ENCODE results near the gene CCNJL. TPM values are rescaled to one million over a fixed set of nuclear protein-coding genes. Genes with fewer than 3 reads are reported as not detected.
"Not testable (repeated sequence)": the region's sequence is repeated elsewhere in the genome, so short reads cannot be mapped to it uniquely, and the experiment has no call there.

CCNJL gene
- total RNA-seq, 4 donors from 2014 or later = 0.15 to 0.18 TPM; not detected in 2

- H3K27ac ChIP-seq = no peak overlapping the region
- in situ Hi-C loops (cut with MboI; ENCODE audit: low sequenced_read_pairs in 4 of 4) (no loop called here), intact Hi-C loops (cut with DNase I; ENCODE audit: low total_unique reads) (no loop called here)
- TF ChIP-seq POLR2A (IDR thresholded peaks at IDR 0.05) = no peak
- TF ChIP-seq, protein P1, sequence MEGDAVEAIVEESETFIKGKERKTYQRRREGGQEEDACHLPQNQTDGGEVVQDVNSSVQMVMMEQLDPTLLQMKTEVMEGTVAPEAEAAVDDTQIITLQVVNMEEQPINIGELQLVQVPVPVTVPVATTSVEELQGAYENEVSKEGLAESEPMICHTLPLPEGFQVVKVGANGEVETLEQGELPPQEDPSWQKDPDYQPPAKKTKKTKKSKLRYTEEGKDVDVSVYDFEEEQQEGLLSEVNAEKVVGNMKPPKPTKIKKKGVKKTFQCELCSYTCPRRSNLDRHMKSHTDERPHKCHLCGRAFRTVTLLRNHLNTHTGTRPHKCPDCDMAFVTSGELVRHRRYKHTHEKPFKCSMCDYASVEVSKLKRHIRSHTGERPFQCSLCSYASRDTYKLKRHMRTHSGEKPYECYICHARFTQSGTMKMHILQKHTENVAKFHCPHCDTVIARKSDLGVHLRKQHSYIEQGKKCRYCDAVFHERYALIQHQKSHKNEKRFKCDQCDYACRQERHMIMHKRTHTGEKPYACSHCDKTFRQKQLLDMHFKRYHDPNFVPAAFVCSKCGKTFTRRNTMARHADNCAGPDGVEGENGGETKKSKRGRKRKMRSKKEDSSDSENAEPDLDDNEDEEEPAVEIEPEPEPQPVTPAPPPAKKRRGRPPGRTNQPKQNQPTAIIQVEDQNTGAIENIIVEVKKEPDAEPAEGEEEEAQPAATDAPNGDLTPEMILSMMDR (IDR thresholded peaks at IDR 0.05 in 4 of 5, conservative IDR thresholded peaks at IDR 0.05 in 1 of 5) = no peak
- no peaks in the 10 kb centered on the region for H3K27me3 ChIP-seq
- H3K4me1 ChIP-seq = no peaks in the 10 kb centered on the region
- H3K9me3 ChIP-seq = no peaks in the 10 kb centered on the region
- ATAC-seq (no peak), DNase-seq (no peak)
- H3K36me3 ChIP-seq = no peaks in the 10 kb centered on the region
- H3K4me3 ChIP-seq = no peak overlapping the region
These were observed 62.1 kb downstream of the CCNJL start for GRCh38 chr5:160250226-160250625.

GRCh38 chr5:160249570-160249969, 62.8 kb downstream of the CCNJL start:
- in situ Hi-C loops (cut with MboI; ENCODE audit: low sequenced_read_pairs in 4 of 4) = not testable (repeated sequence)

GRCh38 chr5:160245506-160246086, 66.8 kb downstream of the CCNJL start:
- TF ChIP-seq, protein P1 (IDR thresholded peaks at IDR 0.05 in 4 of 5, conservative IDR thresholded peaks at IDR 0.05 in 1 of 5) = no peak
- no peak for TF ChIP-seq POLR2A (IDR thresholded peaks at IDR 0.05)
- ATAC-seq (no peak), DNase-seq (no peak)
- in situ Hi-C loops (cut with MboI; ENCODE audit: low sequenced_read_pairs in 4 of 4) (no loop called here), intact Hi-C loops (cut with DNase I; ENCODE audit: low total_unique reads) (no loop called here)
- Histone ChIP-seq H3K27ac (no peak overlapping the region), H3K9me3 (no peaks in the 10 kb centered on the region), H3K4me1 (no peaks in the 10 kb centered on the region), H3K4me3 (no peak overlapping the region), H3K36me3 (no peaks in the 10 kb centered on the region), H3K27me3 (no peaks in the 10 kb centered on the region)

More at GRCh38 chr5:160249570-160249969, 62.8 kb downstream of the CCNJL start:
- DNase-seq; H3K4me3 ChIP-seq; H3K4me1 ChIP-seq; intact Hi-C loops (cut with DNase I; ENCODE audit: low total_unique reads); ATAC-seq; H3K36me3 ChIP-seq; H3K27ac ChIP-seq; H3K27me3 ChIP-seq; H3K9me3 ChIP-seq: not testable (repeated sequence)

DNA sequence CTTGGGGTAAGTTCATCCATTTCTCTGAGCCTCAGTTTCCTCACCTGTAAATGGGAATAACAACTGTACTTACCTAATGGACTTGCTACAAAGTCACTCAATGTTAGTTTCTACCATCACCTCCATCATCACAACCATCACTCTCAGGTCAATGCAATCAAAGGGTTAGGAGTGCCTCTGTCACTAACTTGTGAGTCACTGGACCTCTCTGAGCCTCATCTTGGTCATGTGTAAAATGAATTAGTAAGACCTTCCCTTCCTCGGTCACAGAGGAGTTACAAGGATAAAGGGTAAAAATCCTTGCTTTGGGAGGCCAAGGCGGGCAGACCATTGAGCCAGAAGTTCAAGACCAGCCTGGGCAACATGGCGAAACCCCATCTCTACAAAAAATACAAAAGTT, 70.2 kb downstream of the CCNJL start:
- H3K4me1 ChIP-seq = no peaks in the 10 kb centered on the region
- no peaks in the 10 kb centered on the region for H3K9me3 ChIP-seq
- in situ Hi-C loops (cut with MboI; ENCODE audit: low sequenced_read_pairs in 4 of 4) (no loop called here), intact Hi-C loops (cut with DNase I; ENCODE audit: low total_unique reads) (no loop called here)
- ATAC-seq = no peak
- H3K4me3 ChIP-seq = no peak overlapping the region
- DNase-seq = no peak
- TF ChIP-seq, protein P1 (IDR thresholded peaks at IDR 0.05 in 4 of 5, conservative IDR thresholded peaks at IDR 0.05 in 1 of 5) = no peak
- no peak for TF ChIP-seq POLR2A (IDR thresholded peaks at IDR 0.05)
- no peaks in the 10 kb centered on the region for H3K27me3 ChIP-seq
- H3K36me3 ChIP-seq = no peaks in the 10 kb centered on the region
- no peak overlapping the region for H3K27ac ChIP-seq

DNA sequence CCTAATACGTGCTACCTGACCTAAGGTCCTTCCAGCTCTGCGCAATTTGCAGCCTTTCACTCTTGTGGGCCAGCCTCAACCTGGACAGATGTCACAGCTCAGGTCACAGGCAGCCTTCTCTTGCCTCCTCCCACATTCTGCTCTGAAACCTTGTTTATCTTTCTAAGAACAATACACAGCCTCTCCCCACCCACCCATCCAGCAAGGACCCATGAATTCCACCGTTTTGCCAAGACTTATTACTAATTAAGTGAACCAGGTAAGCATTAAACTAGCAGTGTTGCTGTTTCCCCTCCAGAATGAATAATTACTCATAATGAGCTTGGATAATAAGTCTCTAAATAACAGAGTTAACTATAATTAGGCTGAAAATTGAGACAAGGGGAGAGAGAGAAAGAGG, 72.0 kb downstream of the CCNJL start:
- ATAC-seq = no peak
- in situ Hi-C loops (cut with MboI; ENCODE audit: low sequenced_read_pairs in 4 of 4) (no loop called here), intact Hi-C loops (cut with DNase I; ENCODE audit: low total_unique reads) (no loop called here)

More for the DNA sequence above, 72.0 kb downstream of the CCNJL start:
- Histone ChIP-seq H3K9me3 (no peaks in the 10 kb centered on the region), H3K27ac (no peak overlapping the region), H3K4me3 (no peak overlapping the region), H3K4me1 (no peaks in the 10 kb centered on the region), H3K27me3 (no peaks in the 10 kb centered on the region), H3K36me3 (no peaks in the 10 kb centered on the region)
- TF ChIP-seq POLR2A (IDR thresholded peaks at IDR 0.05) = no peak
- TF ChIP-seq, protein P1 (IDR thresholded peaks at IDR 0.05 in 4 of 5, conservative IDR thresholded peaks at IDR 0.05 in 1 of 5) = no peak
- DNase-seq = no peak
